ENCODE data around the gene SSBP3.

GRCh38 chr1:54323921-54324250, 82.3 kb downstream of the SSBP3 start:
- TF ChIP-seq CTCF (IDR thresholded peaks at IDR 0.05) (no peak), POLR2A (IDR thresholded peaks at IDR 0.05) (no peak), EP300 (IDR thresholded peaks at IDR 0.05) (no peak)

Data from tibial nerve (tissue), 4 donors.